ENCODE measurements around the gene PDIK1L.

The PDIK1L gene

DNA sequence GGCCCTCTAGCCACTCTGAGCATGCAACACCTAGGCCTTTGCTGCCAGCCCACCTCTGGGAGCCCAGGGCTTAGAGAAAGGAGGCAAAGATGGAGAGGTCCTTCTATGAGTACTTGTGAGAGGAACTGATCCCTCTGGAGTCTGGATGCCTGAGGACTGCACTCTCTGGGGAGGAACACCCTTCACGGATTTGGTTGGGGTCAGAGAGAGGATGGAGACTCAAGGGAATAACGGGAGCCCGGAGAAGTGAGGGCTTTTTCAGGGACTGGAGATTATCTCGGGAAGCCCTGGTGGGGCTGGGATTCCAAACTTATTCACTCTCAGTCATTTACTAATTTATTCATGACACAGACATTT, 57.6 kb downstream of the PDIK1L start:
- no peak for DNase-seq (ENCODE audit: low read depth in 3 of 3, low spot score in 1 of 3)

DNA sequence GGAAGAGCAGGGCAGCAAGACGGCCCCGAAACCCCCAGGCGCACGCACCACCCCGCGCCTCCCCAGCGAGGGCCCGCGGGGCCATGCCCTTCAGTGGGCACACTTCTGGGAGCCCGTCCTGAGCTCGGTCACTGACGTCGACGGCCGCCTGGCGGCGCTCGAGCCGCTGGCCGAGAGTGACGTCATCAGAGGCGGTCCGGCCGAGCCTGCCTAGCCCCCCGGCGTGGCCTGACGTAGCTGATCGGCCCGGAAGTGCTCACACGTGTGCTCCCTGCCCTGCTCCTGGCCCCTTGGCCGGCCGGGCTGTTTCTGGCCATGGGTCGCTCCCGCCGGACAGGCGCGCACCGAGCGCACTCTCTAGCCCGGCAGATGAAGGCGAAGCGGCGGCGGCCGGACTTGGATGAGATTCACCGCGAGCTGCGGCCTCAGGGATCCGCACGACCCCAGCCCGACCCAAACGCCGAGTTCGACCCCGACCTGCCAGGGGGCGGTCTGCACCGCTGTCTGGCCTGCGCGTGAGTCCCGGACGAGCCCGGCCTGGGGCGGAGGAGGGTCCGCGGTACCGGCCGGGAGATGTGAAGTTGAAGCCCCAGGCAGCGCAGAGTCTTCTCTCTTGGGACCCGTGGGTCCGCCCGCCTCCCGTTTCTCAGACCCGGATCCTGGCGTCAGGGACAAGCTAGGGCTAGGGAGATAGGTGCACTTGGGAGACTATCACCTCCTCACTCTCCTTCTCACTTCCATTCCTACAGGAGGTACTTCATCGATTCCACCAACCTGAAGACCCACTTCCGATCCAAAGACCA, 58.2 kb downstream of the PDIK1L start, which contains the start of gene ZNF593:
ZNF593 (plus strand) TSS at position 240 of the 803 bp plus-strand sequence; CDS start at position 316, 76 bp downstream.
- peak; percentile 51 to 84 (median 70) for DNase-seq (ENCODE audit: low read depth in 3 of 3, low spot score in 1 of 3)

DNA sequence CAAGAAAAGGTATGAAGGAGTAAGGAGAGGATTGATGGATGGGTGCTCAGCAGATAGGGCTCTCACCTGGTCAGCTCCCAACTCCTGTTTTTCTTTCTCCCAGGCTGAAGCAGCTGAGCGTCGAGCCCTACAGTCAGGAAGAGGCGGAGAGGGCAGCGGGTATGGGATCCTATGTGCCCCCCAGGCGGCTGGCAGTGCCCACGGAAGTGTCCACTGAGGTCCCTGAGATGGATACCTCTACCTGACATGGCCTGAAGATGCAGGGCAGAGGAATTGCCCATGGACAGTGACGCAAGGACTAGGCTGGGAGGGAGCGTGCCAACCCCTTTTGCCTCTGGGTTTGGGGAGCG, 58.8 kb downstream of the PDIK1L start:
- no peak for DNase-seq (ENCODE audit: low read depth in 3 of 3, low spot score in 1 of 3)

DNA sequence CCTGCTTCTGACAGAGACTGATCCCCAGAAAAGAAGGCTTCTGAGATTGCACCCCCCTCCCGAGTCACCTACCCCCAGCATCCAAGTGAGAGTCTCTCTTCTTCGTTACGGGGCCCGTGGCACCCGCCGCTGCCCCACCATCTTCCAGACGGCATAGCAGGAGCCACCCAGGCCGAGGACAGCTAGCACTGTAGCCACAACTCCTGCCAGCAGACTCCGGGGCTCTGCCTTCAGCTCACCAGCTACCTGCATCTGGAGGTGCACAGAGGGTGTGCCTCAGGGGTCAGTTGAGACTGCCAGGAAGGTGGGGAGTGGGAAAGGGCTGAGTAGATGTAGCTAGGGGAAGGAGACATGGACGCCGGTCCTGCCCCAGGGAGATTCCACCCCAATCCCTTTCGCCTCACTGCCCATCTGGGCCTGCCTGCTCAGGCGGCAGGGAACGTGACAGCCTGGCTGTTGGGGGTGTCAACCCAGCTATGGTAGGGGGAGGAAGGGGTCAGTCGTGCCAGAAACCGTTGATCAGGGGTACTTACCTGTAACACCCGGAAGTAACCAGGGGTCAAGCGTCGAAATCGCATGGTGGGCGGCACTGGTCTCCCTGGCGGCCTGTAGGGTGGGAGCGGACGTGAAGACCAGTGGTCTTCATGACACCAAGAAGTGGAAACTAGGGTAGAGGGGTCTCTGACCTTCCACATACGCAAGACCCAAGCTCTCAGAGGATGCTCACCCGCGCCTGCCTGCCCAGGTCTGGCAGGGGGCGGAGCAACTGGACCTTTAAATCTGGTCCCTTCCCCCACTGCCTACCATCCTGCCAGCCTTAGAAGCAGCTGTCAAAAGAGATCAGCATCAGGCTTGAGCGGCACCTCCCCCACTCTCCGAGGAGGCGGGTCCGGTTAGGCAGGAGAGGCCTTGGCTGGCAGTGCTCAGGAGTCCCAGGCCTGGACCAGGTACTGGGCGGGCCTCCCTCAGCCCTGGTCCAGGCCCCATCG, 59.8 kb downstream of the PDIK1L start, which contains the start of gene ZNF593OS:
ZNF593OS (minus strand) TSS at position 749 of the 989 bp plus-strand sequence; CDS start at position 578, 171 bp downstream.
- DNase-seq (ENCODE audit: low read depth in 3 of 3, low spot score in 1 of 3), result no peak
